A549 (cell line): Measurements from ENCODE around the gene TMEM106C.

Experiments
- BHLHE40 ChIP-seq: IDR thresholded peaks from 2 replicates; pipeline ENCODE4 v1.6.1; 2012; ENCODE audit warnings: low read depth, low read length, inconsistent platforms
- CHD4 ChIP-seq: fragments of 200-600 bp; sonication (generic); IDR thresholded peaks from 2 replicates; pipeline ENCODE4 v1.6.1; 2016; ENCODE audit warnings: antibody characterized with exemption, mild to moderate bottlenecking, borderline replicate concordance
- EP300 ChIP-seq, 2 experiments: fragments of >200 bp; sonication (Bioruptor Twin); formaldehyde crosslinking; IDR thresholded peaks; 2 replicates in 1 of 2; 3 replicates in 1 of 2; pipeline ENCODE4 v1.6.1; 2016 to 2017
- GATA3 ChIP-seq: IDR thresholded peaks from 2 replicates; pipeline ENCODE4 v1.6.1; 2012; ENCODE audit warnings: borderline replicate concordance
- JUN ChIP-seq, 2 experiments: fragments of >200 bp; sonication (Bioruptor Twin); formaldehyde crosslinking; IDR thresholded peaks; 2 replicates in 1 of 2; 3 replicates in 1 of 2; pipeline ENCODE4 v1.6.1; 2016 to 2017
- MAFK ChIP-seq: fragments of 450-650 bp; IDR thresholded peaks from 2 replicates; pipeline ENCODE4 v1.6.1; 2014; ENCODE audit not compliant: partially characterized antibody
- RAD21 ChIP-seq, 2 experiments: fragments of >200 bp in 1 of 2; sonication (Bioruptor Twin) in 1 of 2; formaldehyde crosslinking in 1 of 2; IDR thresholded peaks in 1 of 2; conservative IDR thresholded peaks in 1 of 2; 2 replicates in 1 of 2; 3 replicates in 1 of 2; pipeline ENCODE4 v1.6.1; 2012 to 2018; ENCODE audit warnings: inconsistent platforms in 1 of 2
- RCOR1 ChIP-seq: fragments of 150-350 bp; IDR thresholded peaks from 2 replicates; pipeline ENCODE4 v1.6.1; 2014; ENCODE audit warnings: antibody characterized with exemption, low read length, low read depth
- RFX5 ChIP-seq: fragments of 450-650 bp; IDR thresholded peaks from 2 replicates; pipeline ENCODE4 v1.7.1; 2014; ENCODE audit warnings: antibody characterized with exemption, mild to moderate bottlenecking, moderate library complexity
- TF ChIP-seq, protein P1 (sequence below): IDR thresholded peaks from 2 replicates; pipeline ENCODE4 v1.6.1; 2012
- TF ChIP-seq, protein P2 (sequence below): fragments of >200 bp; sonication (Bioruptor Twin); formaldehyde crosslinking; IDR thresholded peaks from 3 replicates; pipeline ENCODE4 v1.5.1; 2016
- TF ChIP-seq, protein P3 (sequence below): fragments of >200 bp; sonication (Bioruptor Twin); formaldehyde crosslinking; IDR thresholded peaks from 3 replicates; pipeline ENCODE4 v1.6.1; 2016
- TF ChIP-seq, protein P4 (sequence below): fragments of 450-650 bp; IDR thresholded peaks from 2 replicates; pipeline ENCODE4 v1.6.1; 2014; ENCODE audit warnings: antibody characterized with exemption
- TF ChIP-seq, protein P5 (sequence below): fragments of 250-450 bp; sonication (Bioruptor Pico); IDR thresholded peaks from 2 replicates; pipeline ENCODE4 v1.5.0; 2021; ENCODE audit warnings: mild to moderate bottlenecking, moderate library complexity, borderline replicate concordance

DNA sequence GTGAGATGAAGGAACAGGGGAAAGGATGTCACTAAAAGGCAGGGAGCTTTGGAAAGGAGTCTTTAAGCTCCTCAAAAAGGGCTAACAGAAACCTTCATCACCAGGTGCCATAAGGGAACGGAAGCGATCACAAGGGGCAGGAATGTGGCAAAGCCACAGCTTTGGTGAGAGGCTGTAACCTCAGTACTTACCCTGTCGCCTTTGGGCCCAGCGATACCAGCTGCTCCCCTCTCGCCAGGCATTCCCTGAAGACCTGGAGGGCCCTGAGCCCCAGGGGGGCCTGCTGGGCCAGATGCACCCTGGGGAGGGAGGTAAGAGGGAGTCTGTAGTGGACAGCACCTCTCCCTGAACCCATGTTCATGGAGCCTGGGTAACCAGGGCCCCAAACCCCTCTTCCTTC, 18.9 kb downstream of the TMEM106C start:
- TF ChIP-seq, protein P1, sequence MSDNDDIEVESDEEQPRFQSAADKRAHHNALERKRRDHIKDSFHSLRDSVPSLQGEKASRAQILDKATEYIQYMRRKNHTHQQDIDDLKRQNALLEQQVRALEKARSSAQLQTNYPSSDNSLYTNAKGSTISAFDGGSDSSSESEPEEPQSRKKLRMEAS = no peak
- TF ChIP-seq, protein P2, sequence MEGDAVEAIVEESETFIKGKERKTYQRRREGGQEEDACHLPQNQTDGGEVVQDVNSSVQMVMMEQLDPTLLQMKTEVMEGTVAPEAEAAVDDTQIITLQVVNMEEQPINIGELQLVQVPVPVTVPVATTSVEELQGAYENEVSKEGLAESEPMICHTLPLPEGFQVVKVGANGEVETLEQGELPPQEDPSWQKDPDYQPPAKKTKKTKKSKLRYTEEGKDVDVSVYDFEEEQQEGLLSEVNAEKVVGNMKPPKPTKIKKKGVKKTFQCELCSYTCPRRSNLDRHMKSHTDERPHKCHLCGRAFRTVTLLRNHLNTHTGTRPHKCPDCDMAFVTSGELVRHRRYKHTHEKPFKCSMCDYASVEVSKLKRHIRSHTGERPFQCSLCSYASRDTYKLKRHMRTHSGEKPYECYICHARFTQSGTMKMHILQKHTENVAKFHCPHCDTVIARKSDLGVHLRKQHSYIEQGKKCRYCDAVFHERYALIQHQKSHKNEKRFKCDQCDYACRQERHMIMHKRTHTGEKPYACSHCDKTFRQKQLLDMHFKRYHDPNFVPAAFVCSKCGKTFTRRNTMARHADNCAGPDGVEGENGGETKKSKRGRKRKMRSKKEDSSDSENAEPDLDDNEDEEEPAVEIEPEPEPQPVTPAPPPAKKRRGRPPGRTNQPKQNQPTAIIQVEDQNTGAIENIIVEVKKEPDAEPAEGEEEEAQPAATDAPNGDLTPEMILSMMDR = no peak
- TF ChIP-seq, protein P3, sequence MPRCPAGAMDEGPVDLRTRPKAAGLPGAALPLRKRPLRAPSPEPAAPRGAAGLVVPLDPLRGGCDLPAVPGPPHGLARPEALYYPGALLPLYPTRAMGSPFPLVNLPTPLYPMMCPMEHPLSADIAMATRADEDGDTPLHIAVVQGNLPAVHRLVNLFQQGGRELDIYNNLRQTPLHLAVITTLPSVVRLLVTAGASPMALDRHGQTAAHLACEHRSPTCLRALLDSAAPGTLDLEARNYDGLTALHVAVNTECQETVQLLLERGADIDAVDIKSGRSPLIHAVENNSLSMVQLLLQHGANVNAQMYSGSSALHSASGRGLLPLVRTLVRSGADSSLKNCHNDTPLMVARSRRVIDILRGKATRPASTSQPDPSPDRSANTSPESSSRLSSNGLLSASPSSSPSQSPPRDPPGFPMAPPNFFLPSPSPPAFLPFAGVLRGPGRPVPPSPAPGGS = no peak
- TF ChIP-seq CHD4 (no peak), JUN (IDR thresholded peaks at IDR 0.05) (no peak), EP300 (IDR thresholded peaks at IDR 0.05) (no peak), GATA3 (no peak), RAD21 (conservative IDR thresholded peaks at IDR 0.05 in 1 of 2, IDR thresholded peaks at IDR 0.05 in 1 of 2) (no peak), RCOR1 (no peak), BHLHE40 (no peak), MAFK (no peak), RFX5 (no peak)
- TF ChIP-seq, protein P4, sequence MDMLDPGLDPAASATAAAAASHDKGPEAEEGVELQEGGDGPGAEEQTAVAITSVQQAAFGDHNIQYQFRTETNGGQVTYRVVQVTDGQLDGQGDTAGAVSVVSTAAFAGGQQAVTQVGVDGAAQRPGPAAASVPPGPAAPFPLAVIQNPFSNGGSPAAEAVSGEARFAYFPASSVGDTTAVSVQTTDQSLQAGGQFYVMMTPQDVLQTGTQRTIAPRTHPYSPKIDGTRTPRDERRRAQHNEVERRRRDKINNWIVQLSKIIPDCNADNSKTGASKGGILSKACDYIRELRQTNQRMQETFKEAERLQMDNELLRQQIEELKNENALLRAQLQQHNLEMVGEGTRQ = no peak
- TF ChIP-seq, protein P5, sequence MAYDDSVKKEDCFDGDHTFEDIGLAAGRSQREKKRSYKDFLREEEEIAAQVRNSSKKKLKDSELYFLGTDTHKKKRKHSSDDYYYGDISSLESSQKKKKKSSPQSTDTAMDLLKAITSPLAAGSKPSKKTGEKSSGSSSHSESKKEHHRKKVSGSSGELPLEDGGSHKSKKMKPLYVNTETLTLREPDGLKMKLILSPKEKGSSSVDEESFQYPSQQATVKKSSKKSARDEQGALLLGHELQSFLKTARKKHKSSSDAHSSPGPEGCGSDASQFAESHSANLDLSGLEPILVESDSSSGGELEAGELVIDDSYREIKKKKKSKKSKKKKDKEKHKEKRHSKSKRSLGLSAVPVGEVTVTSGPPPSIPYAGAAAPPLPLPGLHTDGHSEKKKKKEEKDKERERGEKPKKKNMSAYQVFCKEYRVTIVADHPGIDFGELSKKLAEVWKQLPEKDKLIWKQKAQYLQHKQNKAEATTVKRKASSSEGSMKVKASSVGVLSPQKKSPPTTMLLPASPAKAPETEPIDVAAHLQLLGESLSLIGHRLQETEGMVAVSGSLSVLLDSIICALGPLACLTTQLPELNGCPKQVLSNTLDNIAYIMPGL (CRISPR knock-in tag) = no peak
